SK-N-SH (cell line): ENCODE data around the gene CLDN6. TPM values are rescaled to one million over a fixed set of nuclear protein-coding genes. Genes with fewer than 3 reads are reported as not detected.

ENCODE experiments used
- CTCF ChIA-PET: fragments of 300-600, 350-600 bp; formaldehyde crosslinking; extraction: SDS; loops from one replicate; lab custom pipeline; 2021; lab: Yijun Ruan, JAX
- POLR2A ChIA-PET: fragments of 350-600 bp; sonication (Branson Sonifier 250); formaldehyde crosslinking; extraction: SDS; loops from one replicate; lab custom pipeline; 2020; ENCODE audit warnings: antibody characterized with exemption, inconsistent platforms; lab: Yijun Ruan, JAX
- DNase-seq: peaks from one replicate; pipeline ENCODE4 v3.0.0; 2012
- H2AFZ ChIP-seq: fragments of 200-600 bp; sonication (generic); 2 replicates; pipeline ENCODE4 v1.8.1; 2016; ENCODE audit warnings: antibody characterized with exemption, mild to moderate bottlenecking, low read depth
- H3F3A ChIP-seq: fragments of 200-600 bp; sonication (generic); replicated peaks from 2 replicates; pipeline ENCODE3; 2016; ENCODE audit warnings: antibody characterized with exemption, mild to moderate bottlenecking; ENCODE audit not compliant: insufficient read depth
- H3K27ac ChIP-seq, 2 experiments: fragments of 200-500 bp in 1 of 2; fragments of 200-600 bp in 1 of 2; sonication (Bioruptor generic) in 1 of 2; sonication (generic), shearing (Covaris generic) in 1 of 2; 2 replicates each; pipeline versions ENCODE4 v1.5.1 to v1.6.1; 2014 to 2016; ENCODE audit warnings: low read depth in 2 of 2, inconsistent platforms in 1 of 2, low read length in 1 of 2, mild to moderate bottlenecking in 1 of 2, mixed read lengths in 1 of 2
- H3K27me3 ChIP-seq: fragments of 200-600 bp; sonication (generic), shearing (Covaris generic); 2 replicates; pipeline ENCODE4 v1.6.1; 2016; ENCODE audit warnings: mixed run types; ENCODE audit not compliant: insufficient read depth
- H3K36me3 ChIP-seq, 2 experiments: fragments of 200-500 bp in 1 of 2; fragments of 200-600 bp in 1 of 2; sonication (Bioruptor generic) in 1 of 2; sonication (generic) in 1 of 2; replicated peaks in 1 of 2; 2 replicates each; pipeline versions ENCODE3 to v1.5.1; 2014 to 2016; ENCODE audit warnings: low read length in 1 of 2, mild to moderate bottlenecking in 1 of 2; ENCODE audit not compliant: insufficient read depth in 2 of 2, control insufficient read depth in 1 of 2
- H3K4me1 ChIP-seq, 2 experiments: fragments of 200-500 bp in 1 of 2; fragments of 200-600 bp in 1 of 2; sonication (Bioruptor generic) in 1 of 2; sonication (generic), shearing (Covaris generic) in 1 of 2; 2 replicates each; pipeline versions ENCODE4 v1.5.1 to v1.6.1; 2014 to 2016; ENCODE audit warnings: low read depth in 1 of 2, low read length in 1 of 2, mixed run types in 1 of 2; ENCODE audit not compliant: insufficient read depth in 2 of 2, control insufficient read depth in 1 of 2
- H3K4me2 ChIP-seq: fragments of 200-600 bp; sonication (generic), shearing (Covaris generic); 2 replicates; pipeline ENCODE4 v1.6.1; 2017; ENCODE audit warnings: mixed run types
- H3K4me3 ChIP-seq, 2 experiments: fragments of 200-500 bp in 1 of 2; fragments of 200-600 bp in 1 of 2; sonication (Bioruptor generic) in 1 of 2; sonication (generic), shearing (Covaris generic) in 1 of 2; 2 replicates each; pipeline versions ENCODE4 v1.5.1 to v1.8.1; 2014 to 2016; ENCODE audit warnings: low read depth in 2 of 2, inconsistent platforms in 1 of 2, low read length in 1 of 2, mild to moderate bottlenecking in 1 of 2, mixed read lengths in 1 of 2, moderate library complexity in 1 of 2
- H3K79me2 ChIP-seq: fragments of 200-600 bp; sonication (generic); 2 replicates; pipeline ENCODE4 v1.8.1; 2017; ENCODE audit warnings: mild to moderate bottlenecking; ENCODE audit not compliant: insufficient read depth
- H3K9ac ChIP-seq: fragments of 200-600 bp; sonication (generic); 2 replicates; pipeline ENCODE4 v1.6.1; 2017; ENCODE audit warnings: mixed run types
- H3K9me2 ChIP-seq: fragments of 200-600 bp; sonication (generic); 2 replicates; pipeline ENCODE4 v1.6.1; 2017; ENCODE audit warnings: mixed run types
- H3K9me3 ChIP-seq: fragments of 200-600 bp; sonication (generic); 2 replicates; pipeline ENCODE4 v1.6.1; 2017; ENCODE audit warnings: mixed run types, mild to moderate bottlenecking, moderate library complexity
- H4K20me1 ChIP-seq: fragments of 200-600 bp; sonication (generic); 2 replicates; pipeline ENCODE4 v1.6.1; 2017; ENCODE audit warnings: mild to moderate bottlenecking, mixed run types; ENCODE audit not compliant: insufficient read depth
- CHD2 ChIP-seq: fragments of 150-350 bp; IDR thresholded peaks from 2 replicates; pipeline ENCODE4 v1.6.1; 2018; ENCODE audit warnings: low read length; ENCODE audit not compliant: partially characterized antibody
- EZH2phosphoT487 ChIP-seq: fragments of 200-600 bp; sonication (generic); IDR thresholded peaks from 2 replicates; pipeline ENCODE4 v1.6.1; 2017; ENCODE audit warnings: low read depth, mixed run types, mild to moderate bottlenecking, antibody characterized with exemption, moderate library complexity, borderline replicate concordance
- FOXJ3 ChIP-seq: sonication (generic); formaldehyde crosslinking; IDR thresholded peaks from 2 replicates; pipeline ENCODE4 v1.5.1; 2020; ENCODE audit warnings: mild to moderate bottlenecking, missing genetic modification reagents
- GATA2 ChIP-seq: sonication (generic); formaldehyde crosslinking; IDR thresholded peaks from 2 replicates; pipeline ENCODE4 v1.5.0; 2020; ENCODE audit warnings: mild to moderate bottlenecking, missing genetic modification reagents
- NFIC ChIP-seq: IDR thresholded peaks from 2 replicates; pipeline ENCODE4 v1.4.0; 2012; ENCODE audit warnings: borderline replicate concordance
- RFX5 ChIP-seq: IDR thresholded peaks from 2 replicates; pipeline ENCODE4 v1.6.1; 2012; ENCODE audit warnings: mild to moderate bottlenecking, improper control_type of control experiment, low read length
- SIN3A ChIP-seq: IDR thresholded peaks from 2 replicates; pipeline ENCODE4 v1.6.1; 2012; ENCODE audit warnings: low read depth, mild to moderate bottlenecking, low read length, moderate library complexity, borderline replicate concordance
- TAF1 ChIP-seq: IDR thresholded peaks from 2 replicates; pipeline ENCODE4 v1.6.1; 2012; ENCODE audit warnings: low read depth, mild to moderate bottlenecking, low read length, moderate library complexity, borderline replicate concordance
- TEAD4 ChIP-seq: IDR thresholded peaks from 2 replicates; pipeline ENCODE4 v1.4.0; 2012; ENCODE audit warnings: mild to moderate bottlenecking, borderline replicate concordance; ENCODE audit not compliant: insufficient read depth
- ZBTB33 ChIP-seq: IDR thresholded peaks from 2 replicates; pipeline ENCODE4 v1.4.0; 2012; ENCODE audit warnings: low read depth, borderline replicate concordance
- WGBS: methylation state at CpG from one replicate; pipeline ENCODE4 v1.1.6; 2017; ENCODE audit warnings: low lambda C conversion rate; 5-methylcytosine and 5-hydroxymethylcytosine counted together
- polyA plus RNA-seq, 3 experiments: library from polyadenylated mRNA; depleted of rRNA; stranded (reverse); fragments of >200 nt; gene quantifications; 2 replicates each; pipeline ENCODE4 v1.2.3, GENCODE V29; 2012
- TF ChIP-seq, protein P1 (sequence below): IDR thresholded peaks from 2 replicates; pipeline ENCODE4 v1.6.1; 2012; ENCODE audit warnings: mild to moderate bottlenecking, low read depth, low read length, moderate library complexity

The CLDN6 gene
- polyA plus RNA-seq, 1 of the 3 experiments (the other 2 are of a cell fraction), result 0.20 TPM

DNA sequence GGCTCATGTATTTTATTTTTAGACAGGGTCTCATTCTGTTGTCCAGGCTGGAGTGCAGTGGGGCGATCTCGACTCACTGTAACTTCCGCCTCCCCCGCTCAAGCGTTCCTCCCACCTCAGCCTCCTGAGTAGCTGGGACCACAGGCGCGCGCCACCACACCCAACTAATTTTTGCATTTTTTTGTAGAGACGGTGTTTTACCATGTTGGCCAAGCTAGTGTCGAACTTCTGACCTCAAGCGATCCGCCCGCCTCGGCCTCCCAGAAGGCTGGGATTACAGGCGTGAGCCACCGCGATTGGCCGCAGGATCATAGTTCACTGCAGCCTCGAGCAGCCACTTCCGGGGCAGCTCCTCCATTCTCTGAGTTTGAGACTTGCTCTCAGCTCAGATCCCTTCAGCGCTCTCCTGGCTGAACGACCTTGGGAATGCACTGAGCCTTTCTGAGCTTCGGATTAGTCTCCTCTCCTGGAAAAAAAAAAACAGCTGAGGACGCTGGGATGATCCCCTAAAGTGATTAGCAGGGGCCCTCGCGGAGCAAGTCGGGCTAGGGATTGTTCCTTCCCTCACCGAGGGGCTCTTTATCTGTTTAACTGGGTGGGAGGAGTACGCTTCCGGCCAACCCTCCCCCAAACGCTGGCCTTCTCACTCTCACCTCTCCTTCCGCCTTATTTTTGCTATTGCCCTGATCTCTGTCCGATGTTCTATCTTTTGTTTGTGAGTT is 36.6 kb downstream of the CLDN6 start:
- Histone ChIP-seq H3K9me2 (no peaks in the 10 kb centered on the region), H3F3A (peaks cover 10% of the 10 kb centered on the region), H3K27ac (no peak overlapping the region), H3K4me2 (peak overlapping the region; percentile 98), H3K9me3 (no peaks in the 10 kb centered on the region), H3K27me3 (no peaks in the 10 kb centered on the region), H3K4me3 (peak overlapping the region in 1 of 2 experiments; percentile 69; a peak in 2 of 4 replicates), H3K79me2 (peaks cover 16% of the 10 kb centered on the region; the same call in 1 of the 2 replicates), H3K36me3 (no peaks in the 10 kb centered on the region), H4K20me1 (no peaks in the 10 kb centered on the region), H2AFZ (no peak overlapping the region), H3K9ac (peak overlapping the region; percentile 93; the same call in 1 of the 2 replicates), H3K4me1 (peaks cover 4 to 18% of the 10 kb centered on the region in 2 experiments; a peak in 2 of 4 replicates)
- WGBS, result 95% methylated on average over 33 of the region's 33 CpGs
- ChIA-PET CTCF (interaction anchor here (0.6 to 3.1 kb wide), 8 partner anchors 9 to 148 kb away, joined by 3 to 25 read pairs (median 3); partner anchors contain the start of gene KREMEN2), POLR2A (interaction anchor here (0.8 to 2.2 kb wide), 3 partner anchors 12 to 19 kb away, joined by 3 to 12 read pairs (median 4); partner anchors contain the start of gene PAQR4)
- no peak for DNase-seq
- no peak for TF ChIP-seq TAF1
- no peak for TF ChIP-seq SIN3A
- TF ChIP-seq ZBTB33, result no peak
- no peak for TF ChIP-seq NFIC
- TF ChIP-seq, protein P1, sequence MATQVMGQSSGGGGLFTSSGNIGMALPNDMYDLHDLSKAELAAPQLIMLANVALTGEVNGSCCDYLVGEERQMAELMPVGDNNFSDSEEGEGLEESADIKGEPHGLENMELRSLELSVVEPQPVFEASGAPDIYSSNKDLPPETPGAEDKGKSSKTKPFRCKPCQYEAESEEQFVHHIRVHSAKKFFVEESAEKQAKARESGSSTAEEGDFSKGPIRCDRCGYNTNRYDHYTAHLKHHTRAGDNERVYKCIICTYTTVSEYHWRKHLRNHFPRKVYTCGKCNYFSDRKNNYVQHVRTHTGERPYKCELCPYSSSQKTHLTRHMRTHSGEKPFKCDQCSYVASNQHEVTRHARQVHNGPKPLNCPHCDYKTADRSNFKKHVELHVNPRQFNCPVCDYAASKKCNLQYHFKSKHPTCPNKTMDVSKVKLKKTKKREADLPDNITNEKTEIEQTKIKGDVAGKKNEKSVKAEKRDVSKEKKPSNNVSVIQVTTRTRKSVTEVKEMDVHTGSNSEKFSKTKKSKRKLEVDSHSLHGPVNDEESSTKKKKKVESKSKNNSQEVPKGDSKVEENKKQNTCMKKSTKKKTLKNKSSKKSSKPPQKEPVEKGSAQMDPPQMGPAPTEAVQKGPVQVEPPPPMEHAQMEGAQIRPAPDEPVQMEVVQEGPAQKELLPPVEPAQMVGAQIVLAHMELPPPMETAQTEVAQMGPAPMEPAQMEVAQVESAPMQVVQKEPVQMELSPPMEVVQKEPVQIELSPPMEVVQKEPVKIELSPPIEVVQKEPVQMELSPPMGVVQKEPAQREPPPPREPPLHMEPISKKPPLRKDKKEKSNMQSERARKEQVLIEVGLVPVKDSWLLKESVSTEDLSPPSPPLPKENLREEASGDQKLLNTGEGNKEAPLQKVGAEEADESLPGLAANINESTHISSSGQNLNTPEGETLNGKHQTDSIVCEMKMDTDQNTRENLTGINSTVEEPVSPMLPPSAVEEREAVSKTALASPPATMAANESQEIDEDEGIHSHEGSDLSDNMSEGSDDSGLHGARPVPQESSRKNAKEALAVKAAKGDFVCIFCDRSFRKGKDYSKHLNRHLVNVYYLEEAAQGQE, result no peak
- TF ChIP-seq CHD2, result no peak
- no peak for TF ChIP-seq GATA2
- TF ChIP-seq EZH2phosphoT487, result no peak
- no peak for TF ChIP-seq FOXJ3 (CRISPR knock-in tag)
- no peak for TF ChIP-seq TEAD4
- TF ChIP-seq RFX5, result no peak
